Osteocyte (in vitro differentiated cells): ENCODE results near the gene CHRDL1. TPM values are rescaled to one million over a fixed set of nuclear protein-coding genes. Genes with fewer than 3 reads are reported as not detected.
"Not testable (repeated sequence)": the region's sequence is repeated elsewhere in the genome, so short reads cannot be mapped to it uniquely, and the experiment has no call there.

Experiments
- DNase-seq: peaks from one replicate; pipeline ENCODE4 v3.0.0; 2021; ENCODE audit warnings: mixed read lengths; ENCODE audit not compliant: unreplicated experiment; ENCODE audit errors: extremely low spot score
- H3K27ac Mint-ChIP-seq: one replicate; pipeline ENCODE4 v1.8.0; 2021; ENCODE audit warnings: mild to moderate bottlenecking, mixed read lengths; ENCODE audit not compliant: unreplicated experiment
- H3K27me3 Mint-ChIP-seq: one replicate; pipeline ENCODE4 v1.8.0; 2021; ENCODE audit warnings: mixed read lengths; ENCODE audit not compliant: unreplicated experiment
- H3K36me3 Mint-ChIP-seq: one replicate; pipeline ENCODE4 v1.8.0; 2021; ENCODE audit warnings: mixed read lengths; ENCODE audit not compliant: unreplicated experiment
- H3K4me1 Mint-ChIP-seq: one replicate; pipeline ENCODE4 v1.8.0; 2021; ENCODE audit warnings: mixed read lengths; ENCODE audit not compliant: unreplicated experiment
- H3K4me3 Mint-ChIP-seq: one replicate; pipeline ENCODE4 v1.8.0; 2021; ENCODE audit warnings: mild to moderate bottlenecking, moderate library complexity, mixed read lengths; ENCODE audit not compliant: unreplicated experiment
- H3K9me3 Mint-ChIP-seq: one replicate; pipeline ENCODE4 v1.8.0; 2021; ENCODE audit warnings: mixed read lengths; ENCODE audit not compliant: unreplicated experiment
- CTCF ChIP-seq: fragments of 200-600 bp; sonication (generic); IDR thresholded peaks from 2 replicates; pipeline ENCODE4 v1.5.0; 2021; ENCODE audit warnings: antibody characterized with exemption, mild to moderate bottlenecking, moderate library complexity
- total RNA-seq: library from RNA; stranded (reverse); gene quantifications from 2 replicates; pipeline ENCODE4 v1.2.1, GENCODE V29; 2021

The CHRDL1 gene
- total RNA-seq, 1 donor from 2014 or later, result 0.32 TPM

- H3K27ac Mint-ChIP-seq, result no peak overlapping the region
- no peak for TF ChIP-seq CTCF
- H3K9me3 Mint-ChIP-seq, result no peaks in the 10 kb centered on the region
- H3K36me3 Mint-ChIP-seq, result no peaks in the 10 kb centered on the region
- DNase-seq, result no peak
- H3K27me3 Mint-ChIP-seq, result no peaks in the 10 kb centered on the region
- no peaks in the 10 kb centered on the region for H3K4me1 Mint-ChIP-seq
- H3K4me3 Mint-ChIP-seq, result no peak overlapping the region
These were observed 138.5 kb downstream of the CHRDL1 start for GRCh38 chrX:110657073-110657472.

GRCh38 chrX:110654280-110654679 is 141.3 kb downstream of the CHRDL1 start:
- DNase-seq, H3K9me3 Mint-ChIP-seq, H3K4me3 Mint-ChIP-seq, H3K27me3 Mint-ChIP-seq, H3K4me1 Mint-ChIP-seq, H3K36me3 Mint-ChIP-seq, H3K27ac Mint-ChIP-seq: not testable (repeated sequence)

GRCh38 chrX:110646386-110646785 is 149.2 kb downstream of the CHRDL1 start:
- no peak for DNase-seq
- TF ChIP-seq CTCF, result no peak
- Mint-ChIP-seq H3K36me3 (no peaks in the 10 kb centered on the region), H3K4me3 (no peak overlapping the region), H3K4me1 (no peaks in the 10 kb centered on the region), H3K27me3 (no peaks in the 10 kb centered on the region), H3K9me3 (no peaks in the 10 kb centered on the region), H3K27ac (no peak overlapping the region)
